AG10803 (cell line): Measurements from ENCODE around the gene FSTL5.
"Not testable (repeated sequence)": the region's sequence is repeated elsewhere in the genome, so short reads cannot be mapped to it uniquely, and the experiment has no call there.

Experiments used
- DNase-seq: peaks from one replicate; pipeline ENCODE4 v3.0.0; 2010; ENCODE audit warnings: low read depth
- H3K4me3 ChIP-seq: 2 replicates; pipeline ENCODE4 v1.5.1; 2011; ENCODE audit warnings: mild to moderate bottlenecking, low read length, control low read depth
- TF ChIP-seq, protein P1 (sequence below): conservative IDR thresholded peaks from 2 replicates; pipeline ENCODE4 v1.5.1; 2011; ENCODE audit warnings: mild to moderate bottlenecking, low read length, control low read depth, inconsistent platforms

FSTL5 gene

DNA sequence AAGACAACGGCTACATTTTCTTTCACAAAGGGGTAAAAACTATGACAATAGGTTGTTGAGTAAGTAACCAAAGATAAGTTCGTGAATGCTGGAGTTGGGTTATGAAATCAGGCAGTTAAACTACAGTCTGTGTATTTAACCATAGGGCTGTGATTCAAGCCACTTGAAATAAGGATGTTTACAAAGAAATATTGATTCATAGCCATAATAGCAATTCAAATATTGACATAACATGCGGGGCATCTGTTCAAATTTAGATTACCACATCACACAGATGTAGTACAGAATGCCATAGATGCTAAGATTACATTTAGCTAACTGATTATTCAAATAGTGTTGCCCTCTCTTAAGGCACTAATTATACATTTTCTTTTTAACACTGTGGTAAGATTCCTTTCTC, 364.1 kb downstream of the FSTL5 start:
- TF ChIP-seq, protein P1, sequence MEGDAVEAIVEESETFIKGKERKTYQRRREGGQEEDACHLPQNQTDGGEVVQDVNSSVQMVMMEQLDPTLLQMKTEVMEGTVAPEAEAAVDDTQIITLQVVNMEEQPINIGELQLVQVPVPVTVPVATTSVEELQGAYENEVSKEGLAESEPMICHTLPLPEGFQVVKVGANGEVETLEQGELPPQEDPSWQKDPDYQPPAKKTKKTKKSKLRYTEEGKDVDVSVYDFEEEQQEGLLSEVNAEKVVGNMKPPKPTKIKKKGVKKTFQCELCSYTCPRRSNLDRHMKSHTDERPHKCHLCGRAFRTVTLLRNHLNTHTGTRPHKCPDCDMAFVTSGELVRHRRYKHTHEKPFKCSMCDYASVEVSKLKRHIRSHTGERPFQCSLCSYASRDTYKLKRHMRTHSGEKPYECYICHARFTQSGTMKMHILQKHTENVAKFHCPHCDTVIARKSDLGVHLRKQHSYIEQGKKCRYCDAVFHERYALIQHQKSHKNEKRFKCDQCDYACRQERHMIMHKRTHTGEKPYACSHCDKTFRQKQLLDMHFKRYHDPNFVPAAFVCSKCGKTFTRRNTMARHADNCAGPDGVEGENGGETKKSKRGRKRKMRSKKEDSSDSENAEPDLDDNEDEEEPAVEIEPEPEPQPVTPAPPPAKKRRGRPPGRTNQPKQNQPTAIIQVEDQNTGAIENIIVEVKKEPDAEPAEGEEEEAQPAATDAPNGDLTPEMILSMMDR, result no peak
- no peak overlapping the region for H3K4me3 ChIP-seq
- DNase-seq, result no peak

DNA sequence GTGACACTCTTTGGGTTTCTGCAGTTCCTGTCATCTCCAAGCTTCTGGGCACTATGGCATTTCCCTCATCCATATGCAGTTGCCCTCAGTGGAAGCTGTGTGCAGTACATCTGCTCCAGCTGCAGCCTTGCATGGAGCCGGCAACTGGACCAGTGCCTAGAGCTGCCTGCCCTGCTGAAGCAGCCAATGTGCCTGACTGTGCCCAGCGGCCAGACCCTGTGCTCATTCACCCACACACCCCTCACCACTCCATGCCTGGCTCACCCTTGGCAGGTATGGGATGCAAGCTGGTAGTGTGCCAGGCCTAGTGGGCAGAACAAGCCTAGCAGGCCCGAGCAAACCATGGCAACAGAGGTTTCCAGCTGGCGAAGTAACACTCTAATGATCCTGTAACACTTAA, 370.8 kb downstream of the FSTL5 start:
- DNase-seq, result no peak
- H3K4me3 ChIP-seq, result no peak overlapping the region
- TF ChIP-seq, protein P1, result no peak

DNA sequence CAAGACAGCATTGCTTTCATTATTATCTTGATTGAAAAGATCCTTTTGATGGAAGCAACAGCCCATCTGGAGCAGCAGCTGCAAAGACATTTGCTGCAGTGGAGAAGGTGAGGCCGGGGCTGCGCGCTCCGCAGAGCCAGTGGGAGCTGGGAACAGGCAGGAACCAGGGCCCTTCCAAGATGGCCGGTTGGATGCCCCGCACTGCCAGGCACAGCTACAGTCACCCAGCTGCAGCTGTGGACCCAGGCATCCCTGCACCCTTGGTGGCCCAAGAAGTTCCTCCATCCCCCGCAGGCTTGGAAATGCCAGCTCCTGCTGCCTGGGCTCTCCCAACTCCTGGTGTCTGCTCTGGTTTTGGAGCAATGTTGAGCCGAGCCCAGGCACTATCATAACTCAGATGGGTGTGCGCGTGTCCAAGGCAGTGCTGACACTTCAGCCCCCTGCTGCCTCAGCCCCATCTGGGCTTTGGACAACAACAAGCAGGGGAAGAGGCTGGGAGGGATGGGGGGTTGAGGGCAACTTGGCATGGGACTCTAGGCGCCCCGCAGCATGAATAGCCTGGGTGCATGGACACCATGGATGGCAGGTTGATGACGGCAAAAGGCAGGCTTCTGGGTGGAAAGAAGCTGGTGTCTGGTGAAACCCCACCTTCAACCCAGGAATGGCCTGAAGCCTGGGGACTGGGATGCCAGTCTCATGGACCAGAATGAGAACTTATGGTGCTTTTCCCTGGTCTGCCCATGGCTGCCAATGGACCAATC, 371.8 kb downstream of the FSTL5 start:
- no peak overlapping the region for H3K4me3 ChIP-seq
- DNase-seq, result no peak
- TF ChIP-seq, protein P1, result no peak

- TF ChIP-seq, protein P1, result no peak
- DNase-seq, result peak; percentile 29
- H3K4me3 ChIP-seq, result no peak overlapping the region
Measured at GRCh38 chr4:161767116-161767515, 396.7 kb downstream of the FSTL5 start.

GRCh38 chr4:161762796-161763195, 401.0 kb downstream of the FSTL5 start:
- DNase-seq, result peak; percentile 29
- TF ChIP-seq, protein P1, result no peak
- H3K4me3 ChIP-seq, result no peak overlapping the region

DNA sequence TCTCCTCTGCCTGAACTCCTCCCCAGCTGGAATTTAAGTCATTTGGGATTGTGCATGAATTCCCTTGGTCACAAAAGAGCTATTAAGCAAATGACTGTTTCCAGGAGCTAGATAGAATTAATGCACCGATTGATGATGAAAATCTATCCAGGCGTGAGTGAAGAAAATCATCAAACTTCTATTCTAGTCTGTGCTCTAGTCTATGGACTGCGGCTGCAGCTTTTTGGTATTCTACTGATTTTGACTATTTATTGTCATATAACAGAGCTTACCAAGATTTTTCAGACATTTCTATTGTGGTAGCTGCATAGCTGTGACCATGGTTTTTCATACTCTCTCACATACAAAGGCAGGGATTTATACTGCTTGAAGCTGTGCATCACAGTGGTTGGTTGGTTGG, 403.8 kb downstream of the FSTL5 start:
- H3K4me3 ChIP-seq, result no peak overlapping the region
- TF ChIP-seq, protein P1, result no peak
- DNase-seq, result no peak

DNA sequence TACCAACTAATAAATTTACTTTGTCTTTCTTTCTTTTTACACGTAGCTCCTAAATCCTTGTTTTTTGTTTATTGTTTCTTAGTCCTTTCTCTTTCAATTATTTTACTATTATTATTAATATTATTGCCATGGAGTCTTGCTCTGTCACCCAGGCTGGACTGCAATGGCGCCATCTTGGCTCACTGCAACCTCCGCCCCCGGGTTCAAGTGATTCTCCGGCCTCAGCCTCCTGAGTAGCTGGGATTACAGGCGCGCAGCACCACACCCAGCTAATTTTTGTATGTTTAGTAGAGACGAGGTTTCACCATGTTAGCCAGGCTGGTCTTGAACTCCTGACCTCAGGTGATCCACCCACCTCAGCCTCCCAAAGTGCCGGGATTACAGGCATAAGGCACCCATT, 405.4 kb downstream of the FSTL5 start:
- not testable (repeated sequence) for H3K4me3 ChIP-seq, DNase-seq

GRCh38 chr4:161728929-161729328, 434.9 kb downstream of the FSTL5 start:
- H3K4me3 ChIP-seq, result no peak overlapping the region
- DNase-seq, result no peak
- TF ChIP-seq, protein P1, result no peak
